ENCODE data around the gene LASP1NB. TPM values are rescaled to one million over a fixed set of nuclear protein-coding genes. Genes with fewer than 3 reads are reported as not detected.

LASP1NB gene

Other genes with a start within 250 kb of the LASP1NB start
- gene MLLT6, start 220.3 kb upstream of the LASP1NB start, total RNA-seq: 100 to 1,000 TPM; 263 to 315 (median 286) TPM
- 10 to 100 TPM; 47.2 to 73.3 (median 67.8) TPM for gene CISD3, start 195.3 kb upstream of the LASP1NB start, total RNA-seq
- gene PCGF2, start 177.3 kb upstream of the LASP1NB start, total RNA-seq: under 1 TPM; 0.16 to 0.58 (median 0.43) TPM
- 100 to 1,000 TPM; 527 to 569 (median 554) TPM for gene PSMB3, start 172.9 kb upstream of the LASP1NB start, total RNA-seq
- 10 to 100 TPM; 33.6 to 40.5 (median 39.3) TPM for gene PIP4K2B, start 126.1 kb upstream of the LASP1NB start, total RNA-seq
- gene CWC25, start 100.3 kb upstream of the LASP1NB start, total RNA-seq: 10 to 100 TPM; 32.7 to 36.5 (median 32.9) TPM
- 1,000 to 10,000 TPM; 2,350 to 2,556 (median 2,362) TPM for gene RPL23, start 71.9 kb upstream of the LASP1NB start, total RNA-seq
- gene LASP1, start 55.6 kb upstream of the LASP1NB start, total RNA-seq: 100 to 1,000 TPM in 1 of 3 donors, 10 to 100 TPM in 2; 74.7 to 109 (median 88.2) TPM
- gene FBXO47, start 41.8 kb downstream of the LASP1NB start, total RNA-seq: under 1 TPM in 1 of 3 donors, not detected in 2; 0.08 TPM
- gene PLXDC1, start 226.0 kb downstream of the LASP1NB start, total RNA-seq: under 1 TPM; 0.33 to 0.87 (median 0.68) TPM
- gene ARL5C, start 240.5 kb downstream of the LASP1NB start, total RNA-seq: not detected

All from activated T-cell treated with anti-CD3 and anti-CD28 coated beads, Interleukin-2, amount 50 U/mL, for 4 hours (primary cell).